K562 (cell line): Measurements from ENCODE around the gene POLR3E. TPM values are rescaled to one million over a fixed set of nuclear protein-coding genes. Genes with fewer than 3 reads are reported as not detected.

Experiments
- CEBPG ChIP-seq, 3 experiments: fragments of 200-800 bp in 1 of 3; sonication (Bioruptor generic) in 1 of 3; sonication (generic) in 1 of 3; formaldehyde crosslinking in 1 of 3; IDR thresholded peaks in 2 of 3; conservative IDR thresholded peaks in 1 of 3; 2 replicates each; pipeline versions ENCODE4 v1.6.1 to v1.8.0; 2016 to 2022; ENCODE audit warnings: missing compliant biosample characterization in 2 of 3, missing genetic modification characterization in 2 of 3, mild to moderate bottlenecking in 1 of 3, missing genetic modification reagents in 1 of 3
- CHD4 ChIP-seq: fragments of 200-600 bp; sonication (generic); IDR thresholded peaks from 3 replicates; pipeline ENCODE4 v1.6.1; 2012; ENCODE audit warnings: low read depth, mild to moderate bottlenecking, mixed read lengths, low read length, inconsistent platforms; ENCODE audit not compliant: insufficient read depth, insufficient replicate concordance, poor library complexity, severe bottlenecking
- ELF4 ChIP-seq: fragments of 450-650 bp; formaldehyde crosslinking; IDR thresholded peaks from 2 replicates; pipeline ENCODE4 v1.4.0; 2022; ENCODE audit warnings: missing genetic modification characterization
- GTF3C2 ChIP-seq: IDR thresholded peaks from 3 replicates; pipeline ENCODE4 v1.6.1; 2011; ENCODE audit warnings: borderline replicate concordance, mild to moderate bottlenecking, moderate library complexity; ENCODE audit not compliant: insufficient read length; ENCODE audit errors: extremely low read depth
- HDAC6 ChIP-seq: IDR thresholded peaks from 2 replicates; pipeline ENCODE4 v1.6.1; 2012; ENCODE audit warnings: low read depth, mild to moderate bottlenecking, control low read depth, inconsistent platforms, low read length, moderate library complexity
- HEY1 ChIP-seq: fragments of 250-450 bp; sonication (Bioruptor Pico); IDR thresholded peaks from 2 replicates; pipeline ENCODE4 v1.5.0; 2020; ENCODE audit warnings: mild to moderate bottlenecking, moderate library complexity, borderline replicate concordance
- HMBOX1 ChIP-seq: sonication (generic); IDR thresholded peaks from 2 replicates; pipeline ENCODE4 v1.6.1; 2016
- MED1 ChIP-seq: sonication (generic); formaldehyde crosslinking; IDR thresholded peaks from 2 replicates; pipeline ENCODE4 v1.8.1; 2023; ENCODE audit warnings: missing genetic modification reagents, borderline replicate concordance
- PATZ1 ChIP-seq: fragments of 250-450 bp; sonication (Bioruptor Pico); IDR thresholded peaks from 2 replicates; pipeline ENCODE4 v1.5.0; 2020; ENCODE audit warnings: mild to moderate bottlenecking, borderline replicate concordance
- SNIP1 ChIP-seq: fragments of 450-650 bp; IDR thresholded peaks from 2 replicates; pipeline ENCODE4 v1.7.1; 2017; ENCODE audit warnings: low read depth, mild to moderate bottlenecking
- TOE1 ChIP-seq, 2 experiments: fragments of 450-650 bp in 1 of 2; sonication (generic) in 1 of 2; formaldehyde crosslinking in 1 of 2; IDR thresholded peaks; 2 replicates each; pipeline versions ENCODE4 v1.7.1 to v1.8.0; 2016 to 2022; ENCODE audit warnings: borderline replicate concordance in 2 of 2, mild to moderate bottlenecking in 2 of 2, antibody characterized with exemption in 1 of 2, inconsistent platforms in 1 of 2, low read depth in 1 of 2, missing genetic modification reagents in 1 of 2, moderate library complexity in 1 of 2
- ZFX ChIP-seq: sonication (generic); formaldehyde crosslinking; IDR thresholded peaks from 2 replicates; pipeline ENCODE4 v1.8.0; 2022; ENCODE audit warnings: mild to moderate bottlenecking, missing genetic modification reagents, moderate library complexity
- ZHX1 ChIP-seq: fragments of 150-350 bp; conservative IDR thresholded peaks from 2 replicates; pipeline ENCODE4 v1.6.1; 2014; ENCODE audit warnings: low read length
- ZKSCAN1 ChIP-seq: fragments of 150-350 bp; IDR thresholded peaks from 2 replicates; pipeline ENCODE4 v1.6.1; 2016; ENCODE audit warnings: low read depth, low read length
- ZNF140 ChIP-seq: fragments of 250-450 bp; sonication (Bioruptor Pico); IDR thresholded peaks from 2 replicates; pipeline ENCODE4 v1.8.0; 2021; ENCODE audit warnings: moderate library complexity, mild to moderate bottlenecking, inconsistent platforms
- ZNF583 ChIP-seq: fragments of 250-450 bp; sonication (Bioruptor Pico); IDR thresholded peaks from 2 replicates; pipeline ENCODE4 v1.4.0; 2020
- polyA plus RNA-seq, 8 experiments: library from polyadenylated mRNA; depleted of rRNA in 4 of 8; stranded (reverse) in 5 of 8; unstranded in 3 of 8; fragments of >200 nt; fragmentation: Nextera tagmentation in 2 of 8; fragmentation: Illumina TruSeq in 1 of 8; extraction: Ambion mirVana in 2 of 8; extraction: Trizol in 1 of 8; gene quantifications; 2 replicates each; pipeline versions ENCODE4 v1.2.1 to v1.2.3, GENCODE V29; 2011 to 2014; ENCODE audit warnings: inconsistent platforms in 1 of 8, missing spikeins in 1 of 8
- total RNA-seq, 7 experiments: library from RNA; depleted of rRNA in 6 of 7; stranded (reverse); fragments of >200 nt in 6 of 7; fragmentation: Illumina TruSeq in 2 of 7; extraction: Trizol in 2 of 7; gene quantifications; 2 replicates each; pipeline versions ENCODE4 v1.2.1 to v1.2.3, GENCODE V29; 2011 to 2021; ENCODE audit warnings: low replicate concordance in 1 of 7

The POLR3E gene
- total and polyA plus RNA-seq, 9 of the 15 experiments (the other 6 are each of a cell fraction or from before 2014, with no cell fraction given) = 17.7 to 151 (median 82.6) TPM

- TF ChIP-seq HEY1 (CRISPR knock-in tag) = peak; percentile 23; the same call in 1 of the 2 replicates
- no peak for TF ChIP-seq ZNF140 (CRISPR knock-in tag)
- no peak; the same call in 1 of the 2 replicates for TF ChIP-seq CEBPG (CRISPR knock-in tag; IDR thresholded peaks at IDR 0.05)
- peak in 1 of 2 experiments; percentile 60; a peak in 2 of 4 replicates for TF ChIP-seq CEBPG (tag; conservative IDR thresholded peaks at IDR 0.05 in 1 of 2, IDR thresholded peaks at IDR 0.05 in 1 of 2)
- TF ChIP-seq TOE1 (IDR thresholded peaks at IDR 0.05; ENCODE audit: borderline replicate concordance) = peak; percentile 71; the same call in 1 of the 2 replicates
- TF ChIP-seq TOE1 (CRISPR knock-in tag; IDR thresholded peaks at IDR 0.05; ENCODE audit: borderline replicate concordance, low read depth) = peak; percentile 93; the same call in 1 of the 2 replicates
- TF ChIP-seq ELF4 = 0 out of 2 replicates have a peak, but pooled peaks have one; percentile 9
- peak; percentile 50; the same call in 1 of the 2 replicates for TF ChIP-seq HDAC6
- peak; percentile 62; the same call in 1 of the 2 replicates for TF ChIP-seq ZKSCAN1
- no peak for TF ChIP-seq ZNF583 (CRISPR knock-in tag)
- TF ChIP-seq ZFX (CRISPR knock-in tag) = peak; percentile 98
- no peak for TF ChIP-seq CHD4
- 0 out of 2 replicates have a peak, but pooled peaks have one; percentile 62 for TF ChIP-seq ZHX1
- no peak for TF ChIP-seq PATZ1 (CRISPR knock-in tag)
- TF ChIP-seq HMBOX1 = no peak; the same call in none of the 2 replicates
- TF ChIP-seq SNIP1 = no peak
- peak; percentile 92 for TF ChIP-seq GTF3C2
- TF ChIP-seq MED1 (CRISPR knock-in tag) = no peak
These were observed at the start of gene POLR3E (continued) for GRCh38 chr16:22297114-22297870.
